GM21526 (cell line): ENCODE measurements around the gene CD83.

Source experiments
- ATAC-seq: cut with Tn5 transposase; IDR thresholded peaks from one replicate; pipeline ENCODE4 v1.9.1; 2021; ENCODE audit warnings: moderate library complexity; ENCODE audit not compliant: unreplicated experiment, low FRiP score

Gene CD83

GRCh38 chr6:14091339-14091978 lies 26.1 kb upstream of the CD83 start:
- no peak for ATAC-seq

GRCh38 chr6:14092316-14092715 lies 25.3 kb upstream of the CD83 start:
- ATAC-seq: no peak

- ATAC-seq: no peak
Measured at GRCh38 chr6:14092838-14093789, 24.5 kb upstream of the CD83 start.

- ATAC-seq: no peak
Measured at GRCh38 chr6:14094721-14095120, 22.9 kb upstream of the CD83 start.

GRCh38 chr6:14095437-14095836 lies 22.1 kb upstream of the CD83 start:
- peak; percentile 36 for ATAC-seq

- no peak for ATAC-seq
Measured at GRCh38 chr6:14100138-14100537, 17.4 kb upstream of the CD83 start.

- no peak for ATAC-seq
Measured at GRCh38 chr6:14100966-14101365, 16.6 kb upstream of the CD83 start.

GRCh38 chr6:14102383-14102782 lies 15.2 kb upstream of the CD83 start:
- ATAC-seq: no peak

- ATAC-seq: no peak
Measured at GRCh38 chr6:14105547-14105946, 12.0 kb upstream of the CD83 start.

GRCh38 chr6:14107000-14107399 lies 10.6 kb upstream of the CD83 start:
- ATAC-seq: no peak

- no peak for ATAC-seq
Measured at GRCh38 chr6:14107711-14108494, 9.7 kb upstream of the CD83 start.

GRCh38 chr6:14108571-14109410 lies 8.8 kb upstream of the CD83 start:
- peak; percentile 64 for ATAC-seq

- ATAC-seq: no peak
Measured at GRCh38 chr6:14109411-14109826, 8.2 kb upstream of the CD83 start.

- peak; percentile 50 for ATAC-seq
Measured at GRCh38 chr6:14110001-14110818, 7.4 kb upstream of the CD83 start.

- no peak for ATAC-seq
Measured at GRCh38 chr6:14113976-14114375, 3.6 kb upstream of the CD83 start.

GRCh38 chr6:14118091-14118439 lies 493 bp downstream of the CD83 start:
- peak; percentile 3 for ATAC-seq

- no peak for ATAC-seq
Measured at GRCh38 chr6:14118446-14118845, 874 bp downstream of the CD83 start.

GRCh38 chr6:14119784-14120183 lies 2.2 kb downstream of the CD83 start:
- ATAC-seq: no peak

GRCh38 chr6:14120546-14120945 lies 3.0 kb downstream of the CD83 start:
- ATAC-seq: no peak
